WTC11 (cell line): ENCODE results near the gene ADGRL3. TPM values are rescaled to one million over a fixed set of nuclear protein-coding genes. Genes with fewer than 3 reads are reported as not detected.

Source experiments
- ATAC-seq: fragments of 200-7000 bp; cut with Tn5 transposase; 2 replicates; pipeline ENCODE4 v1.10.0; 2021; ENCODE audit warnings: mild to moderate bottlenecking, moderate library complexity
- CTCF ChIA-PET: fragments of 300-600 bp; sonication (Branson Sonifier 250); formaldehyde crosslinking; loops from one replicate; lab custom pipeline; 2021; ENCODE audit warnings: antibody characterized with exemption; lab: Charles Lee
- POLR2A ChIA-PET: fragments of 350-600 bp; sonication (Branson Sonifier 250); formaldehyde crosslinking; loops from one replicate; lab custom pipeline; 2021; ENCODE audit warnings: antibody characterized with exemption; lab: Charles Lee
- DNase-seq: peaks from one replicate; pipeline ENCODE4 v3.0.0; 2021; ENCODE audit warnings: low spot score
- H3K27ac Mint-ChIP-seq: 2 replicates; pipeline ENCODE4 v1.8.0; 2021; ENCODE audit warnings: mixed read lengths
- H3K27me3 Mint-ChIP-seq: 2 replicates; pipeline ENCODE4 v1.8.0; 2021; ENCODE audit warnings: low read depth, mild to moderate bottlenecking, moderate library complexity, mixed read lengths
- H3K36me3 Mint-ChIP-seq: 2 replicates; pipeline ENCODE4 v1.8.0; 2021; ENCODE audit warnings: mixed read lengths
- H3K4me1 Mint-ChIP-seq: 2 replicates; pipeline ENCODE4 v1.8.0; 2022; ENCODE audit warnings: mixed read lengths
- H3K4me3 Mint-ChIP-seq: 2 replicates; pipeline ENCODE4 v1.8.0; 2021; ENCODE audit warnings: mild to moderate bottlenecking, moderate library complexity, mixed read lengths
- H3K9me3 Mint-ChIP-seq: 2 replicates; pipeline ENCODE4 v1.8.0; 2021; ENCODE audit warnings: mixed read lengths
- EMX1 ChIP-seq: fragments of 250-450 bp; sonication (Bioruptor Pico); IDR thresholded peaks from 2 replicates; pipeline ENCODE4 v1.8.0; 2021; ENCODE audit warnings: mild to moderate bottlenecking
- ETV6 ChIP-seq: sonication (generic); formaldehyde crosslinking; IDR thresholded peaks from 2 replicates; pipeline ENCODE4 v1.8.1; 2022; ENCODE audit warnings: mild to moderate bottlenecking, missing genetic modification reagents
- NR1H2 ChIP-seq: sonication (generic); formaldehyde crosslinking; IDR thresholded peaks from 2 replicates; pipeline ENCODE4 v1.9.0; 2021; ENCODE audit warnings: mild to moderate bottlenecking, moderate library complexity, missing genetic modification reagents
- RORB ChIP-seq: fragments of 250-450 bp; sonication (Bioruptor Pico); IDR thresholded peaks from 2 replicates; pipeline ENCODE4 v1.9.0; 2021; ENCODE audit warnings: mild to moderate bottlenecking
- ZNF138 ChIP-seq: sonication (generic); formaldehyde crosslinking; conservative IDR thresholded peaks from 2 replicates; pipeline ENCODE4 v1.8.1; 2022; ENCODE audit warnings: mild to moderate bottlenecking, moderate library complexity, missing genetic modification reagents
- ZNF263 ChIP-seq: sonication (generic); formaldehyde crosslinking; IDR thresholded peaks from 2 replicates; pipeline ENCODE4 v1.8.1; 2022; ENCODE audit warnings: low read depth, mild to moderate bottlenecking, moderate library complexity, missing genetic modification reagents
- ZNF423 ChIP-seq: fragments of 250-450 bp; sonication (Bioruptor Pico); IDR thresholded peaks from 2 replicates; pipeline ENCODE4 v2.1.2; 2022; ENCODE audit warnings: mild to moderate bottlenecking, moderate library complexity
- total RNA-seq: library from RNA; stranded (reverse); gene quantifications from 3 replicates; pipeline ENCODE4 v1.2.3, GENCODE V29; 2021
- TF ChIP-seq, protein P1 (sequence below): sonication (generic); formaldehyde crosslinking; IDR thresholded peaks from 2 replicates; pipeline ENCODE4 v1.8.0; 2023; ENCODE audit warnings: missing genetic modification reagents
- TF ChIP-seq, protein P2 (sequence below): fragments of 250-450 bp; sonication (Bioruptor Pico); IDR thresholded peaks from 2 replicates; pipeline ENCODE4 v1.9.0; 2021; ENCODE audit warnings: mild to moderate bottlenecking, borderline replicate concordance
- TF ChIP-seq, protein P3 (sequence below): fragments of 250-450 bp; sonication (Bioruptor Pico); IDR thresholded peaks from 2 replicates; pipeline ENCODE4 v1.8.0; 2021; ENCODE audit warnings: mild to moderate bottlenecking
- TF ChIP-seq, protein P4 (sequence below): fragments of 250-450 bp; sonication (Bioruptor Pico); IDR thresholded peaks from 2 replicates; pipeline ENCODE4 v2.1.2; 2022; ENCODE audit warnings: mild to moderate bottlenecking, moderate library complexity
- TF ChIP-seq, protein P5 (sequence below): sonication (generic); formaldehyde crosslinking; IDR thresholded peaks from 2 replicates; pipeline ENCODE4 v1.8.0; 2023; ENCODE audit warnings: mild to moderate bottlenecking, missing genetic modification reagents
- TF ChIP-seq, protein P6 (sequence below): sonication (generic); formaldehyde crosslinking; IDR thresholded peaks from 2 replicates; pipeline ENCODE4 v1.8.0; 2022; ENCODE audit warnings: mild to moderate bottlenecking, missing genetic modification reagents
- TF ChIP-seq, protein P7 (sequence below): sonication (generic); formaldehyde crosslinking; conservative IDR thresholded peaks from 2 replicates; pipeline ENCODE4 v1.8.1; 2022; ENCODE audit warnings: mild to moderate bottlenecking, missing genetic modification reagents
- TF ChIP-seq, protein P8 (sequence below): fragments of 250-450 bp; sonication (Bioruptor Pico); IDR thresholded peaks from 2 replicates; pipeline ENCODE4 v1.9.0; 2021; ENCODE audit warnings: mild to moderate bottlenecking
- TF ChIP-seq, protein P9 (sequence below): sonication (generic); formaldehyde crosslinking; IDR thresholded peaks from 2 replicates; pipeline ENCODE4 v1.8.1; 2023; ENCODE audit warnings: mild to moderate bottlenecking, missing genetic modification reagents
- TF ChIP-seq, protein P10 (sequence below): sonication (generic); formaldehyde crosslinking; IDR thresholded peaks from 2 replicates; pipeline ENCODE4 v1.8.1; 2023; ENCODE audit warnings: mild to moderate bottlenecking, moderate library complexity, missing genetic modification reagents

ADGRL3 gene
- total RNA-seq, 1 experiment from 2014 or later = 8.7 TPM

DNA sequence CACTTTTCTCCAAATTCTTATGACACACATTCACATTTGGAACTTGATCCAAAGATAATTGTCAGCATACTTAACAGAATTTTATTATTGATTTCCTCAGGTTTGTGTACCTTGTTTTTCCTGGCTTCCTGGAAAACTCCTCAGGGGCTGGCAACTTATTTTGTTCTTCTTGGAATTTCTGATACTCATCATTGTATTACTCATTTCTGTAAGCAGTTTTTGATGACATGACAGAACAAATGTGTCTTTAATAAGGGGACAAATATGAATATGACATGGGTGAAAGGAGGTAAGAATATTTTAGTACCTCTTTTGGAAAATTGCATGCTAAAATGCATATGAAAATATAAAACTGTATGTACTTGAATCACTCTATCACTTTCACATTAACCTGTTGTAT is 237.8 kb downstream of the ADGRL3 start (continued):
- TF ChIP-seq ETV6 (CRISPR knock-in tag) = no peak
- TF ChIP-seq, protein P1, sequence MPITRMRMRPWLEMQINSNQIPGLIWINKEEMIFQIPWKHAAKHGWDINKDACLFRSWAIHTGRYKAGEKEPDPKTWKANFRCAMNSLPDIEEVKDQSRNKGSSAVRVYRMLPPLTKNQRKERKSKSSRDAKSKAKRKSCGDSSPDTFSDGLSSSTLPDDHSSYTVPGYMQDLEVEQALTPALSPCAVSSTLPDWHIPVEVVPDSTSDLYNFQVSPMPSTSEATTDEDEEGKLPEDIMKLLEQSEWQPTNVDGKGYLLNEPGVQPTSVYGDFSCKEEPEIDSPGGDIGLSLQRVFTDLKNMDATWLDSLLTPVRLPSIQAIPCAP (CRISPR knock-in tag) = no peak
- TF ChIP-seq, protein P2, sequence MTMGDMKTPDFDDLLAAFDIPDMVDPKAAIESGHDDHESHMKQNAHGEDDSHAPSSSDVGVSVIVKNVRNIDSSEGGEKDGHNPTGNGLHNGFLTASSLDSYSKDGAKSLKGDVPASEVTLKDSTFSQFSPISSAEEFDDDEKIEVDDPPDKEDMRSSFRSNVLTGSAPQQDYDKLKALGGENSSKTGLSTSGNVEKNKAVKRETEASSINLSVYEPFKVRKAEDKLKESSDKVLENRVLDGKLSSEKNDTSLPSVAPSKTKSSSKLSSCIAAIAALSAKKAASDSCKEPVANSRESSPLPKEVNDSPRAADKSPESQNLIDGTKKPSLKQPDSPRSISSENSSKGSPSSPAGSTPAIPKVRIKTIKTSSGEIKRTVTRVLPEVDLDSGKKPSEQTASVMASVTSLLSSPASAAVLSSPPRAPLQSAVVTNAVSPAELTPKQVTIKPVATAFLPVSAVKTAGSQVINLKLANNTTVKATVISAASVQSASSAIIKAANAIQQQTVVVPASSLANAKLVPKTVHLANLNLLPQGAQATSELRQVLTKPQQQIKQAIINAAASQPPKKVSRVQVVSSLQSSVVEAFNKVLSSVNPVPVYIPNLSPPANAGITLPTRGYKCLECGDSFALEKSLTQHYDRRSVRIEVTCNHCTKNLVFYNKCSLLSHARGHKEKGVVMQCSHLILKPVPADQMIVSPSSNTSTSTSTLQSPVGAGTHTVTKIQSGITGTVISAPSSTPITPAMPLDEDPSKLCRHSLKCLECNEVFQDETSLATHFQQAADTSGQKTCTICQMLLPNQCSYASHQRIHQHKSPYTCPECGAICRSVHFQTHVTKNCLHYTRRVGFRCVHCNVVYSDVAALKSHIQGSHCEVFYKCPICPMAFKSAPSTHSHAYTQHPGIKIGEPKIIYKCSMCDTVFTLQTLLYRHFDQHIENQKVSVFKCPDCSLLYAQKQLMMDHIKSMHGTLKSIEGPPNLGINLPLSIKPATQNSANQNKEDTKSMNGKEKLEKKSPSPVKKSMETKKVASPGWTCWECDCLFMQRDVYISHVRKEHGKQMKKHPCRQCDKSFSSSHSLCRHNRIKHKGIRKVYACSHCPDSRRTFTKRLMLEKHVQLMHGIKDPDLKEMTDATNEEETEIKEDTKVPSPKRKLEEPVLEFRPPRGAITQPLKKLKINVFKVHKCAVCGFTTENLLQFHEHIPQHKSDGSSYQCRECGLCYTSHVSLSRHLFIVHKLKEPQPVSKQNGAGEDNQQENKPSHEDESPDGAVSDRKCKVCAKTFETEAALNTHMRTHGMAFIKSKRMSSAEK (CRISPR knock-in tag) = no peak
- TF ChIP-seq, protein P3, sequence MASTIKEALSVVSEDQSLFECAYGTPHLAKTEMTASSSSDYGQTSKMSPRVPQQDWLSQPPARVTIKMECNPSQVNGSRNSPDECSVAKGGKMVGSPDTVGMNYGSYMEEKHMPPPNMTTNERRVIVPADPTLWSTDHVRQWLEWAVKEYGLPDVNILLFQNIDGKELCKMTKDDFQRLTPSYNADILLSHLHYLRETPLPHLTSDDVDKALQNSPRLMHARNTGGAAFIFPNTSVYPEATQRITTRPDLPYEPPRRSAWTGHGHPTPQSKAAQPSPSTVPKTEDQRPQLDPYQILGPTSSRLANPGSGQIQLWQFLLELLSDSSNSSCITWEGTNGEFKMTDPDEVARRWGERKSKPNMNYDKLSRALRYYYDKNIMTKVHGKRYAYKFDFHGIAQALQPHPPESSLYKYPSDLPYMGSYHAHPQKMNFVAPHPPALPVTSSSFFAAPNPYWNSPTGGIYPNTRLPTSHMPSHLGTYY = no peak

DNA sequence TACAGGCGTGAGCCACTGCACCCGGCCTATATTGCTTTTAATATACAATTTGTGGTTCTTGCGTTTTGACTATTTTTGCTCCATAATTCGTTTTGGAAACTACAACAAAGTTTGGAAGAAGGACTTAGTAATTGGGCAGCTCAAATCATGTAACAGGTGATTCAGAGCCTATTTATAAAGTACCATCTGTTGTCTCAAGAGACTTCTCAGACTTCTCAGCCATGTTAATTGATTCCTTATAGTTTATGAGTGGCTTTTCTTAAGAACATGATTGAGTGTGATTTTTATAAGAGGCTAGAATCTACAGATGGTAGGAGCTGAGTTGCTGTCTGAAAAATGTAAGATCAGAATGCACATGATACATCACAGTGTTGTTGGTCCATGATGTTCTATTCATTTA is 240.2 kb downstream of the ADGRL3 start:
- Mint-ChIP-seq H3K4me1 (peaks cover 13% of the 10 kb centered on the region), H3K27ac (no peak overlapping the region), H3K36me3 (no peaks in the 10 kb centered on the region), H3K27me3 (no peaks in the 10 kb centered on the region), H3K4me3 (no peak overlapping the region), H3K9me3 (no peaks in the 10 kb centered on the region)
- DNase-seq = no peak
- ChIA-PET CTCF (no interaction called here), POLR2A (no interaction called here)
- ATAC-seq = no peak
- TF ChIP-seq, protein P4, sequence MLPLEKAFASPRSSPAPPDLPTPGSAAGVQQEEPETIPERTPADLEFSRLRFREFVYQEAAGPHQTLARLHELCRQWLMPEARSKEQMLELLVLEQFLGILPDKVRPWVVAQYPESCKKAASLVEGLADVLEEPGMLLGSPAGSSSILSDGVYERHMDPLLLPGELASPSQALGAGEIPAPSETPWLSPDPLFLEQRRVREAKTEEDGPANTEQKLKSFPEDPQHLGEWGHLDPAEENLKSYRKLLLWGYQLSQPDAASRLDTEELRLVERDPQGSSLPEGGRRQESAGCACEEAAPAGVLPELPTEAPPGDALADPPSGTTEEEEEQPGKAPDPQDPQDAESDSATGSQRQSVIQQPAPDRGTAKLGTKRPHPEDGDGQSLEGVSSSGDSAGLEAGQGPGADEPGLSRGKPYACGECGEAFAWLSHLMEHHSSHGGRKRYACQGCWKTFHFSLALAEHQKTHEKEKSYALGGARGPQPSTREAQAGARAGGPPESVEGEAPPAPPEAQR (CRISPR knock-in tag) = no peak
- TF ChIP-seq ZNF423 (CRISPR knock-in tag) (no peak), EMX1 (CRISPR knock-in tag) (no peak), ZNF138 (CRISPR knock-in tag) (no peak), NR1H2 (CRISPR knock-in tag) (no peak), ZNF263 (CRISPR knock-in tag) (no peak), RORB (no peak)
- TF ChIP-seq, protein P5, sequence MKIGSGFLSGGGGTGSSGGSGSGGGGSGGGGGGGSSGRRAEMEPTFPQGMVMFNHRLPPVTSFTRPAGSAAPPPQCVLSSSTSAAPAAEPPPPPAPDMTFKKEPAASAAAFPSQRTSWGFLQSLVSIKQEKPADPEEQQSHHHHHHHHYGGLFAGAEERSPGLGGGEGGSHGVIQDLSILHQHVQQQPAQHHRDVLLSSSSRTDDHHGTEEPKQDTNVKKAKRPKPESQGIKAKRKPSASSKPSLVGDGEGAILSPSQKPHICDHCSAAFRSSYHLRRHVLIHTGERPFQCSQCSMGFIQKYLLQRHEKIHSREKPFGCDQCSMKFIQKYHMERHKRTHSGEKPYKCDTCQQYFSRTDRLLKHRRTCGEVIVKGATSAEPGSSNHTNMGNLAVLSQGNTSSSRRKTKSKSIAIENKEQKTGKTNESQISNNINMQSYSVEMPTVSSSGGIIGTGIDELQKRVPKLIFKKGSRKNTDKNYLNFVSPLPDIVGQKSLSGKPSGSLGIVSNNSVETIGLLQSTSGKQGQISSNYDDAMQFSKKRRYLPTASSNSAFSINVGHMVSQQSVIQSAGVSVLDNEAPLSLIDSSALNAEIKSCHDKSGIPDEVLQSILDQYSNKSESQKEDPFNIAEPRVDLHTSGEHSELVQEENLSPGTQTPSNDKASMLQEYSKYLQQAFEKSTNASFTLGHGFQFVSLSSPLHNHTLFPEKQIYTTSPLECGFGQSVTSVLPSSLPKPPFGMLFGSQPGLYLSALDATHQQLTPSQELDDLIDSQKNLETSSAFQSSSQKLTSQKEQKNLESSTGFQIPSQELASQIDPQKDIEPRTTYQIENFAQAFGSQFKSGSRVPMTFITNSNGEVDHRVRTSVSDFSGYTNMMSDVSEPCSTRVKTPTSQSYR (CRISPR knock-in tag) = no peak
- TF ChIP-seq, protein P6, sequence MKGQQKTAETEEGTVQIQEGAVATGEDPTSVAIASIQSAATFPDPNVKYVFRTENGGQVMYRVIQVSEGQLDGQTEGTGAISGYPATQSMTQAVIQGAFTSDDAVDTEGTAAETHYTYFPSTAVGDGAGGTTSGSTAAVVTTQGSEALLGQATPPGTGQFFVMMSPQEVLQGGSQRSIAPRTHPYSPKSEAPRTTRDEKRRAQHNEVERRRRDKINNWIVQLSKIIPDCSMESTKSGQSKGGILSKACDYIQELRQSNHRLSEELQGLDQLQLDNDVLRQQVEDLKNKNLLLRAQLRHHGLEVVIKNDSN (CRISPR knock-in tag) = no peak
- TF ChIP-seq, protein P7, sequence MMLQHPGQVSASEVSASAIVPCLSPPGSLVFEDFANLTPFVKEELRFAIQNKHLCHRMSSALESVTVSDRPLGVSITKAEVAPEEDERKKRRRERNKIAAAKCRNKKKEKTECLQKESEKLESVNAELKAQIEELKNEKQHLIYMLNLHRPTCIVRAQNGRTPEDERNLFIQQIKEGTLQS (CRISPR knock-in tag) = no peak
- TF ChIP-seq, protein P8, sequence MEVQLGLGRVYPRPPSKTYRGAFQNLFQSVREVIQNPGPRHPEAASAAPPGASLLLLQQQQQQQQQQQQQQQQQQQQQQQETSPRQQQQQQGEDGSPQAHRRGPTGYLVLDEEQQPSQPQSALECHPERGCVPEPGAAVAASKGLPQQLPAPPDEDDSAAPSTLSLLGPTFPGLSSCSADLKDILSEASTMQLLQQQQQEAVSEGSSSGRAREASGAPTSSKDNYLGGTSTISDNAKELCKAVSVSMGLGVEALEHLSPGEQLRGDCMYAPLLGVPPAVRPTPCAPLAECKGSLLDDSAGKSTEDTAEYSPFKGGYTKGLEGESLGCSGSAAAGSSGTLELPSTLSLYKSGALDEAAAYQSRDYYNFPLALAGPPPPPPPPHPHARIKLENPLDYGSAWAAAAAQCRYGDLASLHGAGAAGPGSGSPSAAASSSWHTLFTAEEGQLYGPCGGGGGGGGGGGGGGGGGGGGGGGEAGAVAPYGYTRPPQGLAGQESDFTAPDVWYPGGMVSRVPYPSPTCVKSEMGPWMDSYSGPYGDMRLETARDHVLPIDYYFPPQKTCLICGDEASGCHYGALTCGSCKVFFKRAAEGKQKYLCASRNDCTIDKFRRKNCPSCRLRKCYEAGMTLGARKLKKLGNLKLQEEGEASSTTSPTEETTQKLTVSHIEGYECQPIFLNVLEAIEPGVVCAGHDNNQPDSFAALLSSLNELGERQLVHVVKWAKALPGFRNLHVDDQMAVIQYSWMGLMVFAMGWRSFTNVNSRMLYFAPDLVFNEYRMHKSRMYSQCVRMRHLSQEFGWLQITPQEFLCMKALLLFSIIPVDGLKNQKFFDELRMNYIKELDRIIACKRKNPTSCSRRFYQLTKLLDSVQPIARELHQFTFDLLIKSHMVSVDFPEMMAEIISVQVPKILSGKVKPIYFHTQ = no peak
- TF ChIP-seq, protein P9, sequence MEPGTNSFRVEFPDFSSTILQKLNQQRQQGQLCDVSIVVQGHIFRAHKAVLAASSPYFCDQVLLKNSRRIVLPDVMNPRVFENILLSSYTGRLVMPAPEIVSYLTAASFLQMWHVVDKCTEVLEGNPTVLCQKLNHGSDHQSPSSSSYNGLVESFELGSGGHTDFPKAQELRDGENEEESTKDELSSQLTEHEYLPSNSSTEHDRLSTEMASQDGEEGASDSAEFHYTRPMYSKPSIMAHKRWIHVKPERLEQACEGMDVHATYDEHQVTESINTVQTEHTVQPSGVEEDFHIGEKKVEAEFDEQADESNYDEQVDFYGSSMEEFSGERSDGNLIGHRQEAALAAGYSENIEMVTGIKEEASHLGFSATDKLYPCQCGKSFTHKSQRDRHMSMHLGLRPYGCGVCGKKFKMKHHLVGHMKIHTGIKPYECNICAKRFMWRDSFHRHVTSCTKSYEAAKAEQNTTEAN (CRISPR knock-in tag) = no peak
- TF ChIP-seq, protein P10, sequence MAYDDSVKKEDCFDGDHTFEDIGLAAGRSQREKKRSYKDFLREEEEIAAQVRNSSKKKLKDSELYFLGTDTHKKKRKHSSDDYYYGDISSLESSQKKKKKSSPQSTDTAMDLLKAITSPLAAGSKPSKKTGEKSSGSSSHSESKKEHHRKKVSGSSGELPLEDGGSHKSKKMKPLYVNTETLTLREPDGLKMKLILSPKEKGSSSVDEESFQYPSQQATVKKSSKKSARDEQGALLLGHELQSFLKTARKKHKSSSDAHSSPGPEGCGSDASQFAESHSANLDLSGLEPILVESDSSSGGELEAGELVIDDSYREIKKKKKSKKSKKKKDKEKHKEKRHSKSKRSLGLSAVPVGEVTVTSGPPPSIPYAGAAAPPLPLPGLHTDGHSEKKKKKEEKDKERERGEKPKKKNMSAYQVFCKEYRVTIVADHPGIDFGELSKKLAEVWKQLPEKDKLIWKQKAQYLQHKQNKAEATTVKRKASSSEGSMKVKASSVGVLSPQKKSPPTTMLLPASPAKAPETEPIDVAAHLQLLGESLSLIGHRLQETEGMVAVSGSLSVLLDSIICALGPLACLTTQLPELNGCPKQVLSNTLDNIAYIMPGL (CRISPR knock-in tag) = no peak
